ENCODE results near the gene ASCL1. TPM values are rescaled to one million over a fixed set of nuclear protein-coding genes. Genes with fewer than 3 reads are reported as not detected.
A peak's percentile ranks its signal among the peaks of the same experiment; 100 is the strongest.

Gene ASCL1
- total and polyA plus RNA-seq, 4 donors: 0.25 to 0.88 (median 0.63) TPM

DNA sequence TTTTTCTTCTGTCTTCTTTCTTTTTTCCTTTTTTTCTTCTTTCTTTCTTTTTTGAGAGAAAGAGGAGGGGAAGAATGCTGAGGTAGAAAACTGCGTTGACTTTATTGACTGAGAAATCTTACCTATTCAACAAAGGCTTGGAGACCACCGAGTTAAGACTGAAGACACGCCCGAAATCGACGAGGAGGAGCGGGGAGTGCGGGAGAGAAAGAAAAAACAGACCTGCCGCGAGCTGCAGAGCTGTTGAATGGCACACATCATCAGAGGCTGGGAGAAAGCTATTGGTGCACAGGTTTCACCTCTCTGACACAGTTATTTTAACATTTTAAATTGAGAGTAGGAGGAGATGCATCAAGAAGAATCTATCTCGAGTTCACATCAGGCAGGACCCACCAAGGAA is 5.1 kb downstream of the ASCL1 start:
- TF ChIP-seq, protein P1, sequence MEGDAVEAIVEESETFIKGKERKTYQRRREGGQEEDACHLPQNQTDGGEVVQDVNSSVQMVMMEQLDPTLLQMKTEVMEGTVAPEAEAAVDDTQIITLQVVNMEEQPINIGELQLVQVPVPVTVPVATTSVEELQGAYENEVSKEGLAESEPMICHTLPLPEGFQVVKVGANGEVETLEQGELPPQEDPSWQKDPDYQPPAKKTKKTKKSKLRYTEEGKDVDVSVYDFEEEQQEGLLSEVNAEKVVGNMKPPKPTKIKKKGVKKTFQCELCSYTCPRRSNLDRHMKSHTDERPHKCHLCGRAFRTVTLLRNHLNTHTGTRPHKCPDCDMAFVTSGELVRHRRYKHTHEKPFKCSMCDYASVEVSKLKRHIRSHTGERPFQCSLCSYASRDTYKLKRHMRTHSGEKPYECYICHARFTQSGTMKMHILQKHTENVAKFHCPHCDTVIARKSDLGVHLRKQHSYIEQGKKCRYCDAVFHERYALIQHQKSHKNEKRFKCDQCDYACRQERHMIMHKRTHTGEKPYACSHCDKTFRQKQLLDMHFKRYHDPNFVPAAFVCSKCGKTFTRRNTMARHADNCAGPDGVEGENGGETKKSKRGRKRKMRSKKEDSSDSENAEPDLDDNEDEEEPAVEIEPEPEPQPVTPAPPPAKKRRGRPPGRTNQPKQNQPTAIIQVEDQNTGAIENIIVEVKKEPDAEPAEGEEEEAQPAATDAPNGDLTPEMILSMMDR (IDR thresholded peaks at IDR 0.05; ENCODE audit: control extremely low read depth, extremely low read depth): no peak
- H3K4me1 ChIP-seq (ENCODE audit: control insufficient read depth in 5 of 5, insufficient read depth in 5 of 5, low read length in 5 of 5): peaks cover 0 to 12% (median 6%) of the 10 kb centered on the region in 5 donors
- H3K4me3 ChIP-seq: no peak overlapping the region
- DNase-seq (no peak), ATAC-seq (ENCODE audit: insufficient read depth, low FRiP score) (no peak)
- H3K9me3 ChIP-seq (ENCODE audit: control insufficient read depth in 4 of 4, insufficient read depth in 3 of 4, low read length in 3 of 4): peaks cover 3 to 12% (median 5%) of the 10 kb centered on the region in 4 donors
- no peaks in the 10 kb centered on the region for H3K36me3 ChIP-seq (ENCODE audit: control insufficient read depth in 4 of 4, insufficient read depth in 4 of 4, low read length in 4 of 4)
- peaks cover 17 to 89% (median 85%) of the 10 kb centered on the region in 3 donors for H3K27me3 ChIP-seq (ENCODE audit: control insufficient read depth in 3 of 3, insufficient read depth in 3 of 3, low read length in 2 of 3)
- no peak overlapping the region for H3K9ac ChIP-seq (ENCODE audit: insufficient read depth in 1 of 2, low read length in 2 of 2)
- WGBS, 2 donors: 6 to 9% methylated on average over 11 of the region's 11 CpGs
- no peak overlapping the region for H3K27ac ChIP-seq (ENCODE audit: low read depth in 1 of 2, low read length in 1 of 2)

GRCh38 chr12:102962986-102963385 is 5.5 kb downstream of the ASCL1 start:
- DNase-seq: no peak
- Histone ChIP-seq H3K27ac (ENCODE audit: low read depth in 1 of 2, low read length in 1 of 2) (no peak overlapping the region), H3K4me3 (no peak overlapping the region), H3K9me3 (ENCODE audit: control insufficient read depth in 4 of 4, insufficient read depth in 3 of 4, low read length in 3 of 4) (peaks cover 3 to 12% (median 5%) of the 10 kb centered on the region in 4 donors), H3K4me1 (ENCODE audit: control insufficient read depth in 5 of 5, insufficient read depth in 5 of 5, low read length in 5 of 5) (peaks cover 0 to 12% (median 6%) of the 10 kb centered on the region in 5 donors), H3K36me3 (ENCODE audit: control insufficient read depth in 4 of 4, insufficient read depth in 4 of 4, low read length in 4 of 4) (no peaks in the 10 kb centered on the region), H3K27me3 (ENCODE audit: control insufficient read depth in 3 of 3, insufficient read depth in 3 of 3, low read length in 2 of 3) (peaks cover 16 to 94% (median 87%) of the 10 kb centered on the region in 3 donors), H3K9ac (ENCODE audit: insufficient read depth in 1 of 2, low read length in 2 of 2) (no peak overlapping the region)
- WGBS, 2 donors: 4 to 9% methylated on average over 3 of the region's 3 CpGs
- TF ChIP-seq, protein P1 (IDR thresholded peaks at IDR 0.05; ENCODE audit: control extremely low read depth, extremely low read depth): no peak
- ATAC-seq (ENCODE audit: insufficient read depth, low FRiP score): no peak

GRCh38 chr12:102963796-102964195 is 6.3 kb downstream of the ASCL1 start:
- peaks cover 0 to 8% (median 3%) of the 10 kb centered on the region in 5 donors for H3K4me1 ChIP-seq (ENCODE audit: control insufficient read depth in 5 of 5, insufficient read depth in 5 of 5, low read length in 5 of 5)
- peaks cover 16 to 97% (median 90%) of the 10 kb centered on the region in 3 donors for H3K27me3 ChIP-seq (ENCODE audit: control insufficient read depth in 3 of 3, insufficient read depth in 3 of 3, low read length in 2 of 3)
- ATAC-seq (ENCODE audit: insufficient read depth, low FRiP score) (no peak), DNase-seq (no peak)
- peaks cover 3 to 9% (median 5%) of the 10 kb centered on the region in 4 donors for H3K9me3 ChIP-seq (ENCODE audit: control insufficient read depth in 4 of 4, insufficient read depth in 3 of 4, low read length in 3 of 4)
- no peaks in the 10 kb centered on the region for H3K36me3 ChIP-seq (ENCODE audit: control insufficient read depth in 4 of 4, insufficient read depth in 4 of 4, low read length in 4 of 4)
- H3K4me3 ChIP-seq: no peak overlapping the region
- TF ChIP-seq, protein P1 (IDR thresholded peaks at IDR 0.05; ENCODE audit: control extremely low read depth, extremely low read depth): no peak
- 41 to 46% methylated on average over 4 of the region's 4 CpGs for WGBS, 2 donors
- no peak overlapping the region for H3K9ac ChIP-seq (ENCODE audit: insufficient read depth in 1 of 2, low read length in 2 of 2)
- no peak overlapping the region for H3K27ac ChIP-seq (ENCODE audit: low read depth in 1 of 2, low read length in 1 of 2)

GRCh38 chr12:102964872-102965271 is 7.4 kb downstream of the ASCL1 start:
- no peak overlapping the region for H3K27ac ChIP-seq (ENCODE audit: low read depth in 1 of 2, low read length in 1 of 2)
- no peaks in the 10 kb centered on the region for H3K36me3 ChIP-seq (ENCODE audit: control insufficient read depth in 4 of 4, insufficient read depth in 4 of 4, low read length in 4 of 4)
- no peak overlapping the region for H3K4me3 ChIP-seq
- H3K4me1 ChIP-seq (ENCODE audit: control insufficient read depth in 5 of 5, insufficient read depth in 5 of 5, low read length in 5 of 5): peaks cover 0 to 7% (median 2%) of the 10 kb centered on the region in 5 donors
- TF ChIP-seq, protein P1 (IDR thresholded peaks at IDR 0.05; ENCODE audit: control extremely low read depth, extremely low read depth): no peak
- ATAC-seq (ENCODE audit: insufficient read depth, low FRiP score): no peak
- DNase-seq: peak in 2 of 3 donors; percentile 18 to 37
- H3K9me3 ChIP-seq (ENCODE audit: control insufficient read depth in 4 of 4, insufficient read depth in 3 of 4, low read length in 3 of 4): peaks cover 3 to 8% (median 5%) of the 10 kb centered on the region in 4 donors
- H3K9ac ChIP-seq (ENCODE audit: insufficient read depth in 1 of 2, low read length in 2 of 2): no peak overlapping the region
- H3K27me3 ChIP-seq (ENCODE audit: control insufficient read depth in 3 of 3, insufficient read depth in 3 of 3, low read length in 2 of 3): peaks cover 13 to 95% (median 85%) of the 10 kb centered on the region in 3 donors
- WGBS, 2 donors: 3% methylated on average over 21 of the region's 21 CpGs

Data from lung (tissue), 12 donors.